Effector CD8-positive, alpha-beta T cell (primary cell): ENCODE measurements around the gene TCERG1L.

Experiments used
- DNase-seq: peaks from one replicate; lab custom pipeline; 2025; lab: John Stamatoyannopoulos, UW

TCERG1L gene

GRCh38 chr10:131124945-131125344 is 186.6 kb downstream of the TCERG1L start:
- no peak for DNase-seq

DNA sequence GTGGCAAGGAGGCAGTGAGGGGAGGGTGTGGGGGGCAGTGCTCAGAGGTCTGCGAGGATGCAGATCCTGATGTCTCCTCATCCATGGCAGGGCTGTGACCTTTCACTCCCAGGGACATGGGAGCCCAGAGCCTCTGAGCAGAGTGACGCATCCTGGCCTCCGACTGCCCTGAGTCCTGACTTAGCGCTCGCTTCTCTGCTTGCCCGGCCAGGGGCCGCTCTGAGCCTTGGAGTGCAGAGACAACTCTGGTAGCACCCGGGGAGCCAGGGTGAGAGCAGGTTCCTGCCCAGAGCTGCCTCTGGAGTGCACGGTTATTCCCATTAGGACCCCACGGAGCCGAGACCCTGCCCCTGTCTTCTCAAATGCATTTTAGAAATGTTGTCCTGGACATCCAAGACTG is 188.0 kb downstream of the TCERG1L start:
- no peak for DNase-seq

DNA sequence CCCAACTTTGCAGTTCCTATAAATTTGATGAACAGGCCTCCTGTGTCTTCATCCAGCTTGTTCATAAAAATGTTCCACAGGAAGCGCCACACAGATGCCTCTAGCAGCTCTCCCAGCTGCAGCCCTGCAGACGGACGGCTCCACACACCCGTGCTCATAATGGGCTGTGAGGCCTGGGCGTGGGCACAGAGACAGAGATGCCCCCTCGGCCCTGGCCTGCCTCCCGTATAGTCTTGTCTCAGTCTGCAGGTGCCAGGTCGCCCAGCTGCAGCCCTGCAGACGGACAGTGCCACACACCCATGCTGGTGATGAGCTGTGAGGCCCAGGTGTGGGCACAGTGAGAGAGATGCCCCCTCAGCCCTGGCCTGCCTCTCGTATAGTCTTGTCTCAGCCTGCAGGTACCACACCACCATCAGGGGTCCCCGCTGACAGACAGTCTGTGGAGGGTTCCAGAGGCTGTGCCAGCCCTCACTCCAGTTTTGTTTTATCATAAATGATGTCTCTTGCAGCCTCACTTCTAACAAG is 189.9 kb downstream of the TCERG1L start:
- no peak for DNase-seq

DNA sequence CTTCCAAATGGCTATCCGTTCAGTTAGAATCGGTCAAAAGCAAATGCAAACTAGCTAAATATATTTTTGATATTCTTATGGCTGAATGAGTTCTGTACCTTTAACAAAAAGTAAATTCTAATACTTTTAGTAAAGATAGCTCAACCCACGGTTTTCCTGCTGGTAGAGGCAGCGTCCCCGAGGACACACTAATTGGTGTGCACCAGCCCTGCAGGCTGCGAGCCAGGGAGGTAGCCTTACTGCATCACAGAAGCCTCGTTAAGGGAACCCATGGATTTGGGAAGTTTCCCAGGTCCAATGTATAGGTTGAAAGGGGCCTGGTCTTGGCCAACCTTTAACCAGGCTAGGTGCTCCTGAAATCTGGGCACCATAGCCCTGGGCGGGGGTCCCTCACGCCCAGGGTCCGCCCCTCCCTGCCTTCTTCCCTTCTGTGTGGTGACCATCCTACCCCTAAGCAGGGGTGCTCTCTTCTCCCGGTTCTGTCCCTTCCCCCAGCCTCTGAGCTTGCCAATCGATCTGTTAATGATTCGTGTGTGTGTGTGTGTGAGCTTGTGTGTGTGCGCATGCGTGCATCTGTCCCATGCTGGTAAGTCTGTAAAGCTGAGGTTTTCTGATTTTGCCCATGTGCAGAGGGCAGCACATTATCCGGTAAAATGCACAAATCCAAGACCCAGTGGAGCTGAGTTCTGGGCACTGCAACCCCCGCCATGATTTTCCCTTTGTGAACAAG is 191.7 kb downstream of the TCERG1L start:
- DNase-seq: no peak

GRCh38 chr10:131117416-131118212 is 193.9 kb downstream of the TCERG1L start:
- no peak for DNase-seq

GRCh38 chr10:131116991-131117375 is 194.5 kb downstream of the TCERG1L start:
- no peak for DNase-seq

DNA sequence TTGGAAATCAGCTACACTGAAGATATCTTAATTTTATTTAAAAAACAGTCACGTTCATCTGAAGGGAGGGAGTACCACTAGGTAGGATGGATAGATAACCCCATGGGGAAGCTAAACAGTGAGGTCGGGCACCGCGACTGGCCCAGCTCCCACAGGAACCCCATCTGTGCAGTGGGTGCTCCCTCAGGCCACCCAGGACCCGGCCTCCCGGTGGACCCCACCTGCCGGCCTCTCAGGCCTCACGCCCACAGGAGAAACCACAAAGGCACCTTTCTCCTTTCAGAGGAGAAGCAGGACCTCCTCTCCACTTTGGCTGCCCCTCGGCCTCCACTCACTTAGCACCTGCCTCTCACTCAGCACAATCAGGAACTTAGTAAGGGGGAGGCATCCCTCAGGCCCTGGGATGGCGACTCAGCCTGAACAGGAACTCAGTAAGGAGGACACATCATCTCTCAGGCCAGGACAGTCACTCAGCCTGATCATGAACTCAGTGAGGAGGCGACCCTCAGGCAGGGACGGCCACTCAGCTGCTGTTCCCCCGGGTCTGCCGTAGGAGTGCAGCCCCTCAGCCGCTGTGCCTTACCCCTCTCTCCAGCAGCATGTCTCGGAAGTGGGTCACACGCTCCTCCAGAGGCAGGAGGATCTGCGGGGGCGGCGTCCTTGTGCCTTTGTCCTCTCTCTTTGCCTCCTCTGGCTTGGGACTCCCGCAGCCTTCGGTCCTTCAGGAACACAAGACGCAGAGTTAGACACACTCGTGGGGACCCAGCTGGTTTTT is 195.1 kb downstream of the TCERG1L start:
- no peak for DNase-seq

DNA sequence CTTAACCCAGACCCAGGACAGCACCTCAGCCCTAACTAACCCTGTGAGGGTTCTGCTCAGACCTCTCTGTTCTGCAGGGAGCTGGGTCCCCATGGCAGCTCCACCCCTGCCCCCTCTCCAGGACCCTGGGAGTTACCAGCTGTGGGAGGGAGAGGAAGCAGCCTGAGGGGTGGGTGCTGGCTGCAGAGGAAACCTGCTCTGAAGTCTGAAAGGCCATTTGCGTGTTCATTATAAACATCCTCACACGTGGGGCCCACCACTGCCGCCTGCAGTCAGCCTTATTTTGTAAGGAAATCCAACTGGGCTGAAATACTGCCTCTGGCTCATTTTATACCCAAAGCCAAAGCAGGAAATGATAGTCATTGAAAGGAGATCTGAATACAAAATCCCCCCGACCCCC is 195.7 kb downstream of the TCERG1L start:
- no peak for DNase-seq

DNA sequence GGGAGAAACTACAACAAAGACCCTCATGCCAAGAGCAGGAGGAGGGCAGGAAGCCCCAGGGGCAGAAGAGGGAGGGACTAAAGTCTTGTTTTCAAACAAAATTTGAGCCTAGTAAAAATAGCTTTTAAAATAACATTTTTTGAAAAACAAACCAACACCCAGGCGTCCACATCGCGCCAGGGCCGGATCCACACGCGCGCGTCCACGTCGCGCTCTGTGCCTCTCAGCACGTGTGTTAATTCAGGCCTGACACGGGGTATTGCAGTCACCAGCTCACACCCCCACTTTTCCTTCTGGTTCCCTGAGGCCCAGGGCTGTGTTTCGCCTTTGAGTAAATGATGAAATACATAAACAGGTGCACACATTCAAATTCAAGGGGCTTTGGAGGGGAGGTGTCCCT is 196.2 kb downstream of the TCERG1L start:
- no peak for DNase-seq

DNA sequence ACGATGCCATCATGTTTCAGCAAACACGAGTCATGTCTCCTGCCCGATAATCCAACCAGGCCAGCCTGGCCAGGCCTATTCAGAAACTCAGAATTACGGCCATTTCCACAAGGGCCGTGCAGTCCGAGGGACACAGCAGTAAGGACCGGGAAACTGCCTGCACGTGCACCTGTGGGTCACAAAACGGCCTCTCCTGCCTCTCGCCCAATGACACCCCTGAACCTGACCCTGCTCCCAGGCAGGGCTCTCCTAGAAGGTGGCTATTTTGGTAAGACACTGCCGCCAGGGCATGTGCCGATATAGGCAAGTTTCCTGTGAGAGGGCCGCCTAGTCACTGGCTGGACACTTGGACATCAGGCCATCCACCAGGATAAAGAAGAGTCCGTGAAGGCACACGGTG is 196.7 kb downstream of the TCERG1L start:
- DNase-seq: no peak

DNA sequence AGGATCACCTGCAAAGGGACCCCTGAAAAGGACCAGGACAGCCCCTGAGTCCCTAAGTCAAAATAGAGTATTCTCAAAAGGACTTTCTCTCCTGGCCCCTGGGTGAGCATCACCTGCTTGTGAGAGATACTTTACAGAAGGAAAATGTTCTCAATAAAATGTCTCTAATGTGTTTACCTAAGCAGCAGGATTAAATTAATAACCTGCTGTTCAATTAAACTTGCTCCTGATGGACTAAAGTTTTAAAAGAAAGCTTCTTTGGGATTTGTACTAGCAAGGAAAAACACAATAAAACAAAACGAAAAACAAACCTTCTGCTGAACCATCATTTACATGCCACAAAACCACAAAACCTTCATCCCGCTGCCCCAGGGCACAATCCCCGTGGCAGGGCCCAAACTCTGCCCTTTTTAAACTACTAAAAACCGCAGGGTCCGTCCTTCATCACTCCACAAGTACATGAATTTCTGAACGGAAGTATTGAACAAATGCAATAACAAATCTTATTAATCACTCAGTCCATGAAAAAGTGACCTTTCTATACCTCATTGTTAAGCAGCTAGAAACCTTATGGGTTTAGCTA is 197.7 kb downstream of the TCERG1L start:
- no peak for DNase-seq

DNA sequence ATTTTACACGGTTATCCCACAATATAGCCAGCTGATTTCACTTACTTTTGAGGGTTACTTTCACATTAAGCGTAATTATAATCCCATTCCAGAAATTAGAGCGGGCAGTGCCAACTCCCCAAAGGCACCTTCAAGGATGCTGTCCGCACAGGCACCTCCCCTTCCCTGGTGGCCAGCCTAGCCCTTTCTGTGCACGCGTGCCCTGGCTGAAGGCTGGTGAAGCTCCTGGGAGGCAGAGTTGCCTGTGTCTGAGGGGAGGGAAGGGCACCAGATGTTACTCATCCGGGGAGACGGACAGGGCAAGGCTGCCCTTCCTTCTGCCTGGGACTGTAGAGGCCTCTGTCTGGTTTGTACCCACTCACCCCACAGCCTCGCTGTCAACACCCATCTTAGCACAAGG is 198.4 kb downstream of the TCERG1L start:
- no peak for DNase-seq

DNA sequence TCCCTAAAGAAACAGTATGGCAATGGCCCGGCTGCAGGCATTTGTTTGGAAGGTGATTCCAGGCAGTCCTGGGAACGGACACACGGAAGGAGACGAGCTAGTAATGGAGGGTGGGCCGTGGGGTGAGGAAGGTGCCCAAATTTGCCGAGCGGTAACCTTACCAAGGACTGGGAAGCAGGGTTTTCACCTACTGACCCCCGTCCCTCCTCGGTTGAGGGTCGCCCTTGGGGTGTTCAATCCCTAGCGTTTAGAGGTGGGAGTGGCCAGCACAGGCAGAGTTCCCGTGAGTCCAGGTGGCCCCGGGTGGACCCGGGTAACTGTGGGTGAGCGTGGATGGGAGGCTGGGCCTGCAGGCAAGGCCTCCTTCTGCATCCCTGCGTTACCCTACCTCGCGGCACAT is 198.8 kb downstream of the TCERG1L start:
- DNase-seq: no peak

GRCh38 chr10:131111471-131112080 is 199.9 kb downstream of the TCERG1L start:
- DNase-seq: no peak

- no peak for DNase-seq
Observed at GRCh38 chr10:131111007-131111406, 200.5 kb downstream of the TCERG1L start.

DNA sequence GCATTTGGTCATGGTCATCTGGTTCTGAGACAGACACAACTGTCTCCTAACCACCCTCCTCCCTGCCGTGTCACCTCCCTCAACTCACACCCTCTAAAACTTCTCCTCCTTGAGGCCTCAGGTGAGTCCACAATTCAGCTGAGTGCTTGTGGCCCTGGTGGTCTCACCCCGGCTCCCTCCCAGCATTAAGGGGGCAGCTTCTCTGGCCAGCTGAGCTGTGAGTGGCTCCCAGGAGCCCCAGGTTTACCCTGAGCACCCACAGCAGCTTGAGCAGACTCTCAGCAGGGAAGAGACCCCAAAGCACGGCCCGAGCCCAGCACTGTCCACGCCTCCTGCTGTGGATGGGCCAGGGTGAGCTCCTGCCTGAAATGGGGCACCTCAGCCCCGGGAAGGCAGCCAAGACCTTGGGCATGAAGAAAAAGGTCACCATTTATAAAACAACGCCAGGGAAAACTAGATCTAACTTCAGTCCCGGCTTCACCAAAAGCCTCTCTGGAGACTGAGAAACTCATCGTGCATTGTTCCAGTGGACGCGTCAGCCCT is 201.2 kb downstream of the TCERG1L start:
- DNase-seq: no peak

DNA sequence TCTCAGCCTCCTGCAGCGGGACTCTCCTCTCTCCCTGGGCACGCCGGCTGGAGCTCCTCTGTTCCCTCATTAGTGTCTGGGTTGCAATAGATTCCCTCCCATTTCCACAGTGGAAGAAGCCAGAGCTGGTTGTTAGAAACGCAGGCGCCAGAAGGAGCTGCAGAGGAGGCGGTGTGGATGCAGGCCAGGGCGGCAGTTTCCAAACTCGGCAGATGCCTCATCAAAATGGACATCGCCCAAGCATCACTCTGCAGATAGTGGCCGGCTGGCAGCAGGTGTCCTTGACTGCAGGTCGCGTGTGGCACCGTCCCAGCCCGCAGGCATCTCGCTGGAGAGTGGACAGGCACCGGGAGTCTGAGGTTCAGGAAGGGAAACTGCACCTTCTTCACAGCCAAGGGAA is 201.8 kb downstream of the TCERG1L start:
- DNase-seq: no peak

DNA sequence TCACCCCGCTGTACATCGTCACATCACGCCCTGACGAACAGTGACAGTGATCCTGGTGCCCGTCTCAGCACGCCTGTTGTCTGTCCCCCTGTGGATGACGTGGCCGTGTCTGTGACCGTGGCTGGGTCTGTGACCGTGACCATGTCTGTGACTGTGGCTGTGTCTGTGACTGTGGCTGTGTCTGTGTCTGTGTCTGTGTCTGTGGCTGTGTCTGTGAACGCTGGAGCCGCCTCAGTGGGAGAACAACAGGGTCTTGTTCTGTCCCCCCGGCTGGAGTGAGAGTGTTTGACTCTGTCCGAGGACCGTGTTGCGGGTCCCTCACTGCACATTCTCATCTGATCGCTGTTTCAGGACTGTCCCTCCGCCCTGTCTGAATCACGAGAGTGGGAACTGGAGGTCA is 202.2 kb downstream of the TCERG1L start:
- DNase-seq: no peak

DNA sequence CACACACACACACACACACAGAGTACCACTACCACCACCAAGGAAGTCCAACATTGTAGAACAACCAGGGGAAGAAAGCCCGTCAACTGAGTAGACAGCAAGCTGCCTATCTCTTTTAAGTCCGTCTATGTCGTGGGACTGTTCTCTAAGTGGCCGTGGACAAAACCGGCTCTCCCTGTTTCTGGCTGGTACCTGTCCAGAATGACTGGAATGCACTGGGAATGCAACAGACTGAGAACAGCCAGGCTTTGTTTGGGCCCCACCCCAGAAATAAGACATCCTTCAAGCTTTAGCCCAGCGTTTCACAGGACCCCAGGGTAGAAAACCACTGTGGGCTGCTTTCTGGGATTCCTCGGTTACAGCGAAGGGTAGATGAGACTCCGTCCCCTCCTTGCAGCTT is 203.6 kb downstream of the TCERG1L start:
- no peak for DNase-seq

GRCh38 chr10:131102676-131103075 is 208.8 kb downstream of the TCERG1L start:
- no peak for DNase-seq

DNA sequence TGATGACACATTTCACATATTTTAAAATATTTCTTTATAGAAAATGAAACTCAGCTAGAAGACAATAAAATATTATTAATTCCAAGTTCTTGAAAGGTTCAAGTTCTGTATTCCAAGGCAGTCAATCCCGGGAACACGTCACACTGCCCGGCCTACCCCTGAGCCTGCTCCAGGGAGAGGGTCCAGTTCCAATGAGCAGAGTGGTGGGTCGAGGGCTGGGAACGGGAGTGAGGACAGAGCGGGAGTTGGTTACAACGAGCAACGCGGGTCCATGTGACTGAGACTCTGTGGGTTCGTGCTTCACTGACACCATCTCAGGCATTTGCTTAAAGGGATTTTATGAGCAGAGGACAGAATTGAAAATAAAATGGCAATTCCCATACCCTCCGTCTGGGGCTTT is 209.4 kb downstream of the TCERG1L start:
- DNase-seq: no peak
